H1 (cell line): Measurements from ENCODE around the gene RNF26. TPM values are rescaled to one million over a fixed set of nuclear protein-coding genes. Genes with fewer than 3 reads are reported as not detected.

Experiments used
- CHD1 ChIP-seq: IDR thresholded peaks from 2 replicates; pipeline ENCODE4 v1.6.1; 2012; ENCODE audit warnings: low read depth, low read length, improper control_type of control experiment
- YY1 ChIP-seq: IDR thresholded peaks from 2 replicates; pipeline ENCODE4 v1.6.1; 2011; ENCODE audit warnings: low read depth, mild to moderate bottlenecking, low read length
- polyA plus RNA-seq, 7 experiments: library from polyadenylated mRNA; depleted of rRNA in 3 of 7; stranded (reverse) in 5 of 7; unstranded in 2 of 7; fragments of >200 nt in 5 of 7; fragments of 200-250 nt in 2 of 7; gene quantifications; 1 replicate in 5 of 7; 2 replicates in 1 of 7; 4 replicates in 1 of 7; pipeline versions ENCODE4 v1.2.1 to v1.2.3, GENCODE V29; 2011 to 2013; ENCODE audit warnings: missing spikeins in 2 of 7, mixed read lengths in 2 of 7
- total RNA-seq: library from RNA; stranded (reverse); fragmentation: NEBNext Ultra II Directional; extraction: Animal tissue kit (Norgen Biotek cat#: 25700); gene quantifications from 2 replicates; pipeline ENCODE4 v1.2.1, GENCODE V29; 2021
- TF ChIP-seq, protein P1 (sequence below): IDR thresholded peaks from 2 replicates; pipeline ENCODE4 v1.6.1; 2012; ENCODE audit warnings: inconsistent platforms
- TF ChIP-seq, protein P2 (sequence below): fragments of 300-600 bp; sonication (generic); IDR thresholded peaks from 2 replicates; pipeline ENCODE4 v1.7.1; 2012; ENCODE audit warnings: low read length, moderate library complexity, mild to moderate bottlenecking, inconsistent platforms; ENCODE audit not compliant: insufficient replicate concordance

The RNF26 gene
- total and polyA plus RNA-seq, 2 of the 8 experiments (the other 6 are each of a cell fraction or from before 2014, with no cell fraction given): 82.7 to 84.0 TPM

DNA sequence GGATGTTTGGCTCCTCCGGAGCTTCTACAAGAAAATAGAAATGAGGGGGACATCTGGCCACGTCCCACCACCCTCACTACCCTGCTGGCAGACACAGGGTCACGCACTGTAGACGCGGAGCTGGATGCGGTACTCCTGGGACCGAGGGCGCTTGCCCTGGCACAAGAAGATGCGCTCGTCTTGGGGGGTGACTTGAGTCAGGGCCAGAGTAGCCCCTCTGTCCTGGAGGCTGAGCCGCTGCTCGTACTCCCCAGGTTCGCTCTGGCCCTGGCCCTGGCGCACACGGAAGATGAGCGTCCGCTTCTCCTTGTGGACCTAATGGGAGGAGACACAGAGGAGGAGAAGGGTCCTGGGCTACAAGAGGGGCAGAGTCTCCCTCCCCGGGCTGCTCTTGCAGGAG is 19.6 kb upstream of the RNF26 start (continued):
- TF ChIP-seq, protein P1, sequence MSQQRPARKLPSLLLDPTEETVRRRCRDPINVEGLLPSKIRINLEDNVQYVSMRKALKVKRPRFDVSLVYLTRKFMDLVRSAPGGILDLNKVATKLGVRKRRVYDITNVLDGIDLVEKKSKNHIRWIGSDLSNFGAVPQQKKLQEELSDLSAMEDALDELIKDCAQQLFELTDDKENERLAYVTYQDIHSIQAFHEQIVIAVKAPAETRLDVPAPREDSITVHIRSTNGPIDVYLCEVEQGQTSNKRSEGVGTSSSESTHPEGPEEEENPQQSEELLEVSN: no peak
- TF ChIP-seq CHD1 (no peak), YY1 (no peak)
- TF ChIP-seq, protein P2, sequence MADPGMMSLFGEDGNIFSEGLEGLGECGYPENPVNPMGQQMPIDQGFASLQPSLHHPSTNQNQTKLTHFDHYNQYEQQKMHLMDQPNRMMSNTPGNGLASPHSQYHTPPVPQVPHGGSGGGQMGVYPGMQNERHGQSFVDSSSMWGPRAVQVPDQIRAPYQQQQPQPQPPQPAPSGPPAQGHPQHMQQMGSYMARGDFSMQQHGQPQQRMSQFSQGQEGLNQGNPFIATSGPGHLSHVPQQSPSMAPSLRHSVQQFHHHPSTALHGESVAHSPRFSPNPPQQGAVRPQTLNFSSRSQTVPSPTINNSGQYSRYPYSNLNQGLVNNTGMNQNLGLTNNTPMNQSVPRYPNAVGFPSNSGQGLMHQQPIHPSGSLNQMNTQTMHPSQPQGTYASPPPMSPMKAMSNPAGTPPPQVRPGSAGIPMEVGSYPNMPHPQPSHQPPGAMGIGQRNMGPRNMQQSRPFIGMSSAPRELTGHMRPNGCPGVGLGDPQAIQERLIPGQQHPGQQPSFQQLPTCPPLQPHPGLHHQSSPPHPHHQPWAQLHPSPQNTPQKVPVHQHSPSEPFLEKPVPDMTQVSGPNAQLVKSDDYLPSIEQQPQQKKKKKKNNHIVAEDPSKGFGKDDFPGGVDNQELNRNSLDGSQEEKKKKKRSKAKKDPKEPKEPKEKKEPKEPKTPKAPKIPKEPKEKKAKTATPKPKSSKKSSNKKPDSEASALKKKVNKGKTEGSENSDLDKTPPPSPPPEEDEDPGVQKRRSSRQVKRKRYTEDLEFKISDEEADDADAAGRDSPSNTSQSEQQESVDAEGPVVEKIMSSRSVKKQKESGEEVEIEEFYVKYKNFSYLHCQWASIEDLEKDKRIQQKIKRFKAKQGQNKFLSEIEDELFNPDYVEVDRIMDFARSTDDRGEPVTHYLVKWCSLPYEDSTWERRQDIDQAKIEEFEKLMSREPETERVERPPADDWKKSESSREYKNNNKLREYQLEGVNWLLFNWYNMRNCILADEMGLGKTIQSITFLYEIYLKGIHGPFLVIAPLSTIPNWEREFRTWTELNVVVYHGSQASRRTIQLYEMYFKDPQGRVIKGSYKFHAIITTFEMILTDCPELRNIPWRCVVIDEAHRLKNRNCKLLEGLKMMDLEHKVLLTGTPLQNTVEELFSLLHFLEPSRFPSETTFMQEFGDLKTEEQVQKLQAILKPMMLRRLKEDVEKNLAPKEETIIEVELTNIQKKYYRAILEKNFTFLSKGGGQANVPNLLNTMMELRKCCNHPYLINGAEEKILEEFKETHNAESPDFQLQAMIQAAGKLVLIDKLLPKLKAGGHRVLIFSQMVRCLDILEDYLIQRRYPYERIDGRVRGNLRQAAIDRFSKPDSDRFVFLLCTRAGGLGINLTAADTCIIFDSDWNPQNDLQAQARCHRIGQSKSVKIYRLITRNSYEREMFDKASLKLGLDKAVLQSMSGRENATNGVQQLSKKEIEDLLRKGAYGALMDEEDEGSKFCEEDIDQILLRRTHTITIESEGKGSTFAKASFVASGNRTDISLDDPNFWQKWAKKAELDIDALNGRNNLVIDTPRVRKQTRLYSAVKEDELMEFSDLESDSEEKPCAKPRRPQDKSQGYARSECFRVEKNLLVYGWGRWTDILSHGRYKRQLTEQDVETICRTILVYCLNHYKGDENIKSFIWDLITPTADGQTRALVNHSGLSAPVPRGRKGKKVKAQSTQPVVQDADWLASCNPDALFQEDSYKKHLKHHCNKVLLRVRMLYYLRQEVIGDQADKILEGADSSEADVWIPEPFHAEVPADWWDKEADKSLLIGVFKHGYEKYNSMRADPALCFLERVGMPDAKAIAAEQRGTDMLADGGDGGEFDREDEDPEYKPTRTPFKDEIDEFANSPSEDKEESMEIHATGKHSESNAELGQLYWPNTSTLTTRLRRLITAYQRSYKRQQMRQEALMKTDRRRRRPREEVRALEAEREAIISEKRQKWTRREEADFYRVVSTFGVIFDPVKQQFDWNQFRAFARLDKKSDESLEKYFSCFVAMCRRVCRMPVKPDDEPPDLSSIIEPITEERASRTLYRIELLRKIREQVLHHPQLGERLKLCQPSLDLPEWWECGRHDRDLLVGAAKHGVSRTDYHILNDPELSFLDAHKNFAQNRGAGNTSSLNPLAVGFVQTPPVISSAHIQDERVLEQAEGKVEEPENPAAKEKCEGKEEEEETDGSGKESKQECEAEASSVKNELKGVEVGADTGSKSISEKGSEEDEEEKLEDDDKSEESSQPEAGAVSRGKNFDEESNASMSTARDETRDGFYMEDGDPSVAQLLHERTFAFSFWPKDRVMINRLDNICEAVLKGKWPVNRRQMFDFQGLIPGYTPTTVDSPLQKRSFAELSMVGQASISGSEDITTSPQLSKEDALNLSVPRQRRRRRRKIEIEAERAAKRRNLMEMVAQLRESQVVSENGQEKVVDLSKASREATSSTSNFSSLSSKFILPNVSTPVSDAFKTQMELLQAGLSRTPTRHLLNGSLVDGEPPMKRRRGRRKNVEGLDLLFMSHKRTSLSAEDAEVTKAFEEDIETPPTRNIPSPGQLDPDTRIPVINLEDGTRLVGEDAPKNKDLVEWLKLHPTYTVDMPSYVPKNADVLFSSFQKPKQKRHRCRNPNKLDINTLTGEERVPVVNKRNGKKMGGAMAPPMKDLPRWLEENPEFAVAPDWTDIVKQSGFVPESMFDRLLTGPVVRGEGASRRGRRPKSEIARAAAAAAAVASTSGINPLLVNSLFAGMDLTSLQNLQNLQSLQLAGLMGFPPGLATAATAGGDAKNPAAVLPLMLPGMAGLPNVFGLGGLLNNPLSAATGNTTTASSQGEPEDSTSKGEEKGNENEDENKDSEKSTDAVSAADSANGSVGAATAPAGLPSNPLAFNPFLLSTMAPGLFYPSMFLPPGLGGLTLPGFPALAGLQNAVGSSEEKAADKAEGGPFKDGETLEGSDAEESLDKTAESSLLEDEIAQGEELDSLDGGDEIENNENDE: no peak
